ENCODE measurements around the gene ARL5A. TPM values are rescaled to one million over a fixed set of nuclear protein-coding genes. Genes with fewer than 3 reads are reported as not detected.

ARL5A gene
- polyA plus RNA-seq, 2 of the 4 experiments (the other 2 are of a cell fraction), result 28.4 to 29.5 TPM

GRCh38 chr2:151761687-151762086 lies 66.5 kb downstream of the ARL5A start:
- H3K27ac ChIP-seq, result no peak overlapping the region
- H3K4me1 ChIP-seq, result no peaks in the 10 kb centered on the region
- no peak for ATAC-seq
- TF ChIP-seq TFCP2L1 (CRISPR knock-in tag; IDR thresholded peaks at IDR 0.05) (no peak), PHF8 (IDR thresholded peaks at IDR 0.05; ENCODE audit: borderline replicate concordance, low read depth) (no peak), EP300 (IDR thresholded peaks at IDR 0.05) (no peak), ZSCAN20 (CRISPR knock-in tag; IDR thresholded peaks at IDR 0.05) (no peak), CTCF (IDR thresholded peaks at IDR 0.05) (no peak), HDAC2 (IDR thresholded peaks at IDR 0.05) (no peak), CHD2 (IDR thresholded peaks at IDR 0.05; ENCODE audit: low read length, partially characterized antibody) (no peak), JUNB (IDR thresholded peaks at IDR 0.05) (no peak), NPAS2 (CRISPR knock-in tag; IDR thresholded peaks at IDR 0.05; ENCODE audit: borderline replicate concordance) (no peak), MYC (IDR thresholded peaks at IDR 0.05; ENCODE audit: borderline replicate concordance, low read length) (no peak), HOXB5 (CRISPR knock-in tag; IDR thresholded peaks at IDR 0.05) (no peak), MAFK (IDR thresholded peaks at IDR 0.05; ENCODE audit: partially characterized antibody) (no peak)
- TF ChIP-seq, protein P1, sequence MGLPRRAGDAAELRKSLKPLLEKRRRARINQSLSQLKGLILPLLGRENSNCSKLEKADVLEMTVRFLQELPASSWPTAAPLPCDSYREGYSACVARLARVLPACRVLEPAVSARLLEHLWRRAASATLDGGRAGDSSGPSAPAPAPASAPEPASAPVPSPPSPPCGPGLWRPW (IDR thresholded peaks at IDR 0.05), result no peak
- no peak for DNase-seq (ENCODE audit: low read depth in 1 of 2, low spot score in 1 of 2)
- H3K4me2 ChIP-seq, result no peak overlapping the region
- ChIA-PET CTCF (no interaction called here), POLR2A (no interaction called here)
- H3K9me3 ChIP-seq, result no peaks in the 10 kb centered on the region
- H3K4me3 ChIP-seq, result no peak overlapping the region
- FAIRE-seq, result no peak

GRCh38 chr2:151761193-151761592 lies 67.0 kb downstream of the ARL5A start:
- Histone ChIP-seq H3K4me3 (no peak overlapping the region), H3K4me2 (no peak overlapping the region), H3K4me1 (no peaks in the 10 kb centered on the region), H3K9me3 (no peaks in the 10 kb centered on the region), H3K27ac (no peak overlapping the region)
- DNase-seq (ENCODE audit: low read depth in 1 of 2, low spot score in 1 of 2), result no peak
- no peak for FAIRE-seq
- TF ChIP-seq HOXB13 (CRISPR knock-in tag; IDR thresholded peaks at IDR 0.05; ENCODE audit: low read depth) (no peak), NPAS2 (CRISPR knock-in tag; IDR thresholded peaks at IDR 0.05; ENCODE audit: borderline replicate concordance) (no peak), RNF2 (IDR thresholded peaks at IDR 0.05; ENCODE audit: borderline replicate concordance, low read depth) (no peak), CHD4 (IDR thresholded peaks at IDR 0.05; ENCODE audit: borderline replicate concordance) (no peak), SREBF2 (IDR thresholded peaks at IDR 0.05) (no peak), CBX2 (IDR thresholded peaks at IDR 0.05; ENCODE audit: borderline replicate concordance, low read depth) (no peak)
- TF ChIP-seq, protein P2, sequence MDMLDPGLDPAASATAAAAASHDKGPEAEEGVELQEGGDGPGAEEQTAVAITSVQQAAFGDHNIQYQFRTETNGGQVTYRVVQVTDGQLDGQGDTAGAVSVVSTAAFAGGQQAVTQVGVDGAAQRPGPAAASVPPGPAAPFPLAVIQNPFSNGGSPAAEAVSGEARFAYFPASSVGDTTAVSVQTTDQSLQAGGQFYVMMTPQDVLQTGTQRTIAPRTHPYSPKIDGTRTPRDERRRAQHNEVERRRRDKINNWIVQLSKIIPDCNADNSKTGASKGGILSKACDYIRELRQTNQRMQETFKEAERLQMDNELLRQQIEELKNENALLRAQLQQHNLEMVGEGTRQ (IDR thresholded peaks at IDR 0.05), result no peak
- TF ChIP-seq, protein P1 (IDR thresholded peaks at IDR 0.05), result no peak
- POLR2A ChIA-PET, result no interaction called here
- CTCF ChIA-PET, result no interaction called here
- 70% methylated on average over 3 of the region's 3 CpGs for WGBS (ENCODE audit: missing lambda C conversion rate)
- no peak for ATAC-seq

DNA sequence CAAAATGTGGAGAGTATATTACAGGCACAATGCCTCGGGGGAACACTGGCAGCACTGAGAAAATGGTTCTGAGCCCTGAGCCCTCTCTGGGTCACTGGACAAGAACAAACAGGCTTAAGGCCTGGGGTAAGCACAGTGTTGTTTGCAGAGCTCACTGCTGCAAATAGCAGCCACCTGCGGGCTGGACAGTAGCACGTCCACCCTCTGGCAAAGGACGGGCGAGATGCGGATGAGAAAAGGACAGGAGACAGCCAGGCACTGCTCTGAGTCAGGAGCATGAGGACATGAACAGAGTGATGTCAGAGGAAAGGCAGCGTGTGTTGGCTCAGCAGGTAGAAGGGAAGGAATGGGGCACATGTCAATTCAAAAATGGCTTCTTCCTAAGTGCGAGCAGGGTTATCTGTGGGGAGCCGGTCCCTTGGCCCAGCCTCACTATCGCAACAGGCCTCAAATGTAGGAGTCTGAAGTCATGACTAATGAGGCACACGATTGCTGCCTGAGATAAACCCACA lies 68.0 kb downstream of the ARL5A start:
- 85% methylated on average over 10 of the region's 11 CpGs for WGBS (ENCODE audit: missing lambda C conversion rate)
- Histone ChIP-seq H3K4me3 (no peak overlapping the region), H3K27ac (no peak overlapping the region), H3K4me2 (no peak overlapping the region), H3K9me3 (no peaks in the 10 kb centered on the region), H3K4me1 (no peaks in the 10 kb centered on the region)
- TF ChIP-seq, protein P1 (IDR thresholded peaks at IDR 0.05), result no peak
- TF ChIP-seq MAZ (IDR thresholded peaks at IDR 0.05; ENCODE audit: borderline replicate concordance, low read depth, low read length) (no peak), ZFP36 (IDR thresholded peaks at IDR 0.05; ENCODE audit: borderline replicate concordance, partially characterized antibody) (no peak), SREBF2 (IDR thresholded peaks at IDR 0.05) (no peak), ZNF302 (CRISPR knock-in tag; IDR thresholded peaks at IDR 0.05) (no peak), POLR2AphosphoS2 (conservative IDR thresholded peaks at IDR 0.05; ENCODE audit: low read length) (no peak)
- DNase-seq (ENCODE audit: low read depth in 1 of 2, low spot score in 1 of 2) (no peak), ATAC-seq (peak in 1 of 2 experiments; percentile 39; a peak in 1 of 6 replicates), FAIRE-seq (no peak)
- CTCF ChIA-PET, result no interaction called here
- POLR2A ChIA-PET, result no interaction called here

Measured in A549 (cell line).